Ectodermal cell (in vitro differentiated cells): ENCODE results near the gene ANAPC1.
"Not testable (repeated sequence)": the region's sequence is repeated elsewhere in the genome, so short reads cannot be mapped to it uniquely, and the experiment has no call there.

Source experiments
- H3K27ac ChIP-seq: 2 replicates; pipeline ENCODE4 v1.7.0; 2013; ENCODE audit warnings: mild to moderate bottlenecking, low read depth, low read length; ENCODE audit not compliant: insufficient read depth, poor library complexity, severe bottlenecking
- H3K27me3 ChIP-seq: 2 replicates; pipeline ENCODE4 v1.7.0; 2013; ENCODE audit warnings: mild to moderate bottlenecking, low read length; ENCODE audit not compliant: insufficient read depth, control insufficient read depth, poor library complexity, severe bottlenecking
- H3K36me3 ChIP-seq: one replicate; pipeline ENCODE4 v1.7.0; 2013; ENCODE audit warnings: low read length; ENCODE audit not compliant: control insufficient read depth, insufficient read depth
- H3K4me1 ChIP-seq: one replicate; pipeline ENCODE4 v1.7.0; 2013; ENCODE audit warnings: low read length; ENCODE audit not compliant: control insufficient read depth, insufficient read depth
- H3K4me3 ChIP-seq: 2 replicates; pipeline ENCODE4 v1.7.0; 2013; ENCODE audit warnings: low read depth, low read length, control low read depth; ENCODE audit not compliant: insufficient read depth
- H3K9me3 ChIP-seq: 2 replicates; pipeline ENCODE4 v1.7.0; 2013; ENCODE audit warnings: mild to moderate bottlenecking, low read length, moderate library complexity; ENCODE audit not compliant: control insufficient read depth
- WGBS, 2 experiments: methylation state at CpG; one replicate each; pipeline ENCODE4 v1.1.7; 2013; ENCODE audit warnings: missing lambda C conversion rate in 2 of 2; 5-methylcytosine and 5-hydroxymethylcytosine counted together

ANAPC1 gene

GRCh38 chr2:111919365-111919764, 35.4 kb upstream of the ANAPC1 start:
- no peak overlapping the region for H3K27ac ChIP-seq
- H3K27me3 ChIP-seq: no peaks in the 10 kb centered on the region
- no peaks in the 10 kb centered on the region for H3K4me1 ChIP-seq
- H3K4me3 ChIP-seq: no peak overlapping the region
- H3K9me3 ChIP-seq: no peaks in the 10 kb centered on the region
- H3K36me3 ChIP-seq: no peaks in the 10 kb centered on the region
- WGBS, 2 experiments: 67 to 72% methylated on average over 2 of the region's 2 CpGs

GRCh38 chr2:111918383-111918806, 34.4 kb upstream of the ANAPC1 start:
- Histone ChIP-seq H3K4me1 (no peaks in the 10 kb centered on the region), H3K36me3 (no peaks in the 10 kb centered on the region), H3K27me3 (no peaks in the 10 kb centered on the region), H3K9me3 (no peaks in the 10 kb centered on the region), H3K4me3 (no peak overlapping the region), H3K27ac (no peak overlapping the region)
- 94 to 96% methylated on average over 1 of the region's 1 CpG for WGBS, 2 experiments

GRCh38 chr2:111917106-111917505, 33.1 kb upstream of the ANAPC1 start:
- 68 to 70% methylated on average over 3 of the region's 3 CpGs for WGBS, 2 experiments

GRCh38 chr2:111912547-111912946, 28.6 kb upstream of the ANAPC1 start:
- Histone ChIP-seq H3K4me3 (no peak overlapping the region), H3K36me3 (no peaks in the 10 kb centered on the region), H3K9me3 (no peaks in the 10 kb centered on the region), H3K4me1 (peaks cover 17% of the 10 kb centered on the region), H3K27me3 (no peaks in the 10 kb centered on the region), H3K27ac (no peak overlapping the region)
- 88 to 94% methylated on average over 2 of the region's 2 CpGs for WGBS, 2 experiments

More at GRCh38 chr2:111917106-111917505, 33.1 kb upstream of the ANAPC1 start:
- Histone ChIP-seq H3K36me3 (no peaks in the 10 kb centered on the region), H3K9me3 (no peaks in the 10 kb centered on the region), H3K4me3 (no peak overlapping the region), H3K4me1 (no peaks in the 10 kb centered on the region), H3K27ac (no peak overlapping the region), H3K27me3 (no peaks in the 10 kb centered on the region)

GRCh38 chr2:111911295-111911977, 27.4 kb upstream of the ANAPC1 start:
- H3K36me3 ChIP-seq, H3K27me3 ChIP-seq, H3K27ac ChIP-seq, H3K4me3 ChIP-seq, H3K9me3 ChIP-seq: not testable (repeated sequence)
- peaks cover 21% of the 10 kb centered on the region for H3K4me1 ChIP-seq
- WGBS, 2 experiments: 86 to 95% methylated on average over 6 to 7 of the region's 7 CpGs

GRCh38 chr2:111910609-111911277, 26.8 kb upstream of the ANAPC1 start:
- no peaks in the 10 kb centered on the region for H3K36me3 ChIP-seq
- no peak overlapping the region for H3K27ac ChIP-seq
- H3K9me3 ChIP-seq: no peaks in the 10 kb centered on the region
- H3K4me1 ChIP-seq: peaks cover 28% of the 10 kb centered on the region
- no peak overlapping the region for H3K4me3 ChIP-seq
- WGBS, 2 experiments: 89 to 98% methylated on average over 1 to 2 of the region's 2 CpGs
- H3K27me3 ChIP-seq: no peaks in the 10 kb centered on the region

- not testable (repeated sequence) for H3K27me3 ChIP-seq, H3K4me3 ChIP-seq, H3K9me3 ChIP-seq, H3K27ac ChIP-seq, H3K36me3 ChIP-seq
- peaks cover 31% of the 10 kb centered on the region for H3K4me1 ChIP-seq
- 93 to 94% methylated on average over 4 of the region's 4 CpGs for WGBS, 2 experiments
These were observed 26.0 kb upstream of the ANAPC1 start for GRCh38 chr2:111909997-111910396.

- peak overlapping the region; percentile 27 for H3K27ac ChIP-seq
- WGBS, 2 experiments: 63 to 65% methylated on average over 3 of the region's 3 CpGs
- H3K4me1 ChIP-seq: peaks cover 33% of the 10 kb centered on the region
- no peaks in the 10 kb centered on the region for H3K27me3 ChIP-seq
- H3K9me3 ChIP-seq: no peaks in the 10 kb centered on the region
- no peak overlapping the region for H3K4me3 ChIP-seq
- H3K36me3 ChIP-seq: no peaks in the 10 kb centered on the region
These were observed 25.1 kb upstream of the ANAPC1 start for GRCh38 chr2:111909079-111909478.

- no peak overlapping the region for H3K4me3 ChIP-seq
- H3K27me3 ChIP-seq: no peaks in the 10 kb centered on the region
- H3K27ac ChIP-seq: no peak overlapping the region
- H3K4me1 ChIP-seq: peaks cover 35% of the 10 kb centered on the region
- 67 to 100% methylated on average over 1 of the region's 1 CpG for WGBS, 2 experiments
- no peaks in the 10 kb centered on the region for H3K9me3 ChIP-seq
- no peaks in the 10 kb centered on the region for H3K36me3 ChIP-seq
These were observed 24.6 kb upstream of the ANAPC1 start for GRCh38 chr2:111908578-111908977.

- Histone ChIP-seq H3K4me3 (no peak overlapping the region), H3K27me3 (no peaks in the 10 kb centered on the region), H3K36me3 (no peaks in the 10 kb centered on the region), H3K27ac (no peak overlapping the region), H3K9me3 (no peaks in the 10 kb centered on the region), H3K4me1 (peaks cover 38% of the 10 kb centered on the region)
- 39 to 45% methylated on average over 4 of the region's 4 CpGs for WGBS, 2 experiments
These were observed 22.2 kb upstream of the ANAPC1 start for GRCh38 chr2:111905990-111906735.
